Measurements from ENCODE around the gene PCDHA6.
"Not testable (repeated sequence)": the region's sequence is repeated elsewhere in the genome, so short reads cannot be mapped to it uniquely, and the experiment has no call there.

Gene PCDHA6

DNA sequence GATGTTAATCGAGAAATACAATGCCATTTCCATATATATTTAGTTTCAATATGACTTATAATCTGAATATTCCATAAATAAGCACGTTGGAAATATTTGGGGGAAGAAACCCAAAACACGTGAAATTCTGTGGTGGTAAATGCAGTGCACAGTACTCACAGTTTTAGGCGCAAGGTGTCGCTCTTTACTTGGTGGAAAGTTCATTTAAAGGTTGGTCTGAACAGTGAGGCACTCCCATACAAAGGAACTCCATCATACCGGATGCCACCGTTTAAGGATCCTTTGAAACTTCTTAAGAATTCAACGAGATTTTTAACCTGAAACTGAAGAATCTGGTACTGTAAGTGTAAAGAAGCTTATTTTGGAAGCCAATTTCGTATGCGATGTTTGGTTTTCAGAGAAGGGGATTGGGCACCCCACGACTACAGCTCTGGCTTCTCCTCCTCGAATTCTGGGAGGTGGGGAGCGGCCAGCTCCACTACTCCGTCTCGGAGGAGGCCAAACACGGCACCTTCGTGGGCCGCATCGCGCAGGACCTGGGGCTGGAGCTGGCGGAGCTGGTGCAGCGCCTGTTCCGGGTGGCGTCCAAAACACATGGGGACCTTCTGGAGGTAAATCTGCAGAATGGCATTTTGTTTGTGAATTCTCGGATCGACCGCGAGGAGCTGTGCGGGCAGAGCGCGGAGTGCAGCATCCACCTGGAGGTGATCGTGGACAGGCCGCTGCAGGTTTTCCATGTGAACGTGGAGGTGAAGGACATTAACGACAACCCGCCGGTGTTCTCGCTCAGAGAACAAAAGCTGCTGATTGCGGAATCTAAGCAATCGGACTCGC, 41.2 kb downstream of the PCDHA6 start, which contains the start of gene PCDHA11:
Gene PCDHA11 (plus strand): TSS at position 237 of the 834 bp plus-strand sequence. CDS start 147 bp downstream, at position 384.
- DNase-seq, result no peak

GRCh38 chr5:140869555-140869886, 41.8 kb downstream of the PCDHA6 start:
- DNase-seq, result no peak

DNA sequence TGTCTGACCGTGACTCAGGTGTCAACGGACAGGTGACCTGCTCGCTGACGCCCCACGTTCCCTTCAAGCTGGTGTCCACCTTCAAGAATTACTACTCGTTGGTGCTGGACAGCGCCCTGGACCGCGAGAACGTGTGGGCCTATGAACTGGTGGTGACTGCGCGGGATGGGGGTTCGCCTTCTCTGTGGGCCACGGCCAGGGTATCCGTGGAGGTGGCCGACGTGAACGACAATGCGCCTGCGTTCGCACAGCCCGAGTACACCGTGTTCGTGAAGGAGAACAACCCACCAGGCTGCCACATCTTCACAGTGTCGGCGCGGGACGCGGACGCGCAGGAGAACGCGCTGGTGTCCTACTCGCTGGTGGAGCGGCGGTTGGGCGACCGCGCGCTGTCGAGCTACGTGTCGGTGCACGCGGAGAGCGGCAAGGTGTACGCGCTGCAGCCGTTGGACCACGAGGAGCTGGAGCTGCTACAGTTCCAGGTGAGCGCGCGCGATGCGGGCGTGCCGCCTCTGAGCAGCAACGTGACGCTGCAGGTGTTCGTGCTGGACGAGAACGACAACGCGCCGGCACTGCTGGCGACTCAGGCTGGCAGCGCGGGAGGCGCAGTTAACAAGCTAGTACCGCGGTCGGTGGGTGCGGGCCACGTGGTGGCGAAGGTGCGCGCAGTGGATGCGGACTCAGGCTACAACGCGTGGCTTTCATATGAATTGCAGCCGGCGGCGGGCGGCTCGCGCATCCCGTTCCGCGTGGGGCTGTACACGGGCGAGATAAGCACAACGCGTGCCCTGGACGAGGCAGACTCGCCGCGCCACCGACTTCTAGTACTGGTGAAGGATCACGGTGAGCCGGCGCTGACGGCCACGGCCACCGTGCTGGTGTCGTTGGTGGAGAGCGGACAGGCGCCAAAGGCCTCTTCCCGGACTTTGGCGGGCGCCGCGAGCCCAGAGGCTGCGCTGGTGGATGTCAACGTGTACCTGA, 42.8 kb downstream of the PCDHA6 start:
- DNase-seq, result no peak

- DNase-seq, result no peak
Measured at GRCh38 chr5:140875085-140876065, 47.6 kb downstream of the PCDHA6 start, which contains the start of gene PCDHA12. TSS of gene PCDHA12 (plus strand) at chr5:140875308. CDS start at chr5:140875473, 165 bp downstream.

DNA sequence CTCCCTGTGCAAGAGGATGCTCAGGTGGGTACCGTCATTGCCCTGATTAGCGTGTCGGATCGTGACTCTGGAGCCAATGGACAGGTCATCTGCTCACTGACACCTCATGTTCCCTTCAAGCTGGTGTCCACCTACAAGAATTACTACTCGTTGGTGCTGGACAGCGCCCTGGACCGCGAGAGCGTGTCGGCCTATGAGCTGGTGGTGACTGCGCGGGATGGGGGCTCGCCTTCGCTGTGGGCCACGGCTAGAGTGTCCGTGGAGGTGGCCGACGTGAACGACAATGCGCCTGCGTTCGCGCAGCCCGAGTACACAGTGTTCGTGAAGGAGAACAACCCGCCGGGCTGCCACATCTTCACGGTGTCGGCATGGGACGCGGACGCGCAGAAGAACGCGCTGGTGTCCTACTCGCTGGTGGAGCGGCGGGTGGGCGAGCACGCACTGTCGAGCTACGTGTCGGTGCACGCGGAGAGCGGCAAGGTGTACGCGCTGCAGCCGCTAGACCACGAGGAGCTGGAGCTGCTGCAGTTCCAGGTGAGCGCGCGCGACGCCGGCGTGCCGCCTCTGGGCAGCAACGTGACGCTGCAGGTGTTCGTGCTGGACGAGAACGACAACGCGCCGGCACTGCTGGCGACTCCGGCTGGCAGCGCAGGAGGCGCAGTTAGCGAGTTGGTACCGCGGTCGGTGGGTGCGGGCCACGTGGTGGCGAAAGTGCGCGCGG, 48.9 kb downstream of the PCDHA6 start:
- not testable (repeated sequence) for DNase-seq

DNA sequence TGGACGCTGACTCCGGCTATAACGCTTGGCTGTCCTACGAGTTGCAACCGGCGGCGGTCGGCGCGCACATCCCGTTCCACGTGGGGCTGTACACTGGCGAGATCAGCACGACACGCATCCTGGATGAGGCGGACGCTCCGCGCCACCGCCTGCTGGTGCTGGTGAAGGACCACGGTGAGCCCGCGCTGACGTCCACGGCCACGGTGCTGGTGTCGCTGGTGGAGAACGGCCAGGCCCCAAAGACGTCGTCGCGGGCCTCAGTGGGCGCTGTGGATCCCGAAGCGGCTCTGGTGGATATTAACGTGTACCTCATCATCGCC, 49.5 kb downstream of the PCDHA6 start:
- DNase-seq, result no peak

All from NCI-H187 (cell line).